Erythroblast (primary cell): Measurements from ENCODE around the gene EPN3.

Experiments used
- GATA1 ChIP-seq: IDR thresholded peaks from 2 replicates; pipeline ENCODE4 v1.6.1; 2011; ENCODE audit warnings: low read depth, mild to moderate bottlenecking, control low read depth, low read length, moderate library complexity
- POLR2A ChIP-seq: IDR thresholded peaks from 2 replicates; pipeline ENCODE4 v1.6.1; 2011; ENCODE audit warnings: mild to moderate bottlenecking, low read length

- TF ChIP-seq POLR2A (no peak), GATA1 (no peak)
These were observed 24.3 kb downstream of the EPN3 start for GRCh38 chr17:50556803-50557202.
